ENCODE data around the gene CERK.

DNA sequence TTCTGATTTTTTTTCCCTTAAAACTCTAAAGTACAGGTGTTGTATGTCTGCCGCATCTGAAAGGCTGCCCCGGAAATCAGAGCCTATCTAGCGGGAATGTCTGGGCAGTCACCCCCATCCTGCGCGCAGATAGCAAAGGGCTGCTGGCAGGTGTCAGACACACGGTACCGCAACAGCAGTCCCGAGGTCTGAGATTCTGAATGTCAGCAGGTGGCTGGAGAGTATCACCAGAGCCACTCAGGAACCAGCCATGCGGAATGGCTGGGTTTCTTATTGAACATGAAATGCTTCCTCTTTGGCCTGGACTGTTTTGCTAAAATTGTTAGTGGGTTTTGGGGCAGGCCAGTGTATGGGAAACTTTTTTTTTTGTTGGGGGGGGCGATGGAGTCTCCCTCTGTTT is 53.3 kb downstream of the CERK start:
- TF ChIP-seq POLR2A (IDR thresholded peaks at IDR 0.05; ENCODE audit: low read depth, low read length): no peak
- TF ChIP-seq POLR2AphosphoS5 (IDR thresholded peaks at IDR 0.05; ENCODE audit: low read depth, low read length): no peak
- TF ChIP-seq TAF1 (IDR thresholded peaks at IDR 0.05; ENCODE audit: borderline replicate concordance, low read depth, low read length): no peak

All from GM12892 (cell line).